ENCODE results near the gene LAMA4.
A peak's percentile ranks its signal among the peaks of the same experiment; 100 is the strongest.

LAMA4 gene

DNA sequence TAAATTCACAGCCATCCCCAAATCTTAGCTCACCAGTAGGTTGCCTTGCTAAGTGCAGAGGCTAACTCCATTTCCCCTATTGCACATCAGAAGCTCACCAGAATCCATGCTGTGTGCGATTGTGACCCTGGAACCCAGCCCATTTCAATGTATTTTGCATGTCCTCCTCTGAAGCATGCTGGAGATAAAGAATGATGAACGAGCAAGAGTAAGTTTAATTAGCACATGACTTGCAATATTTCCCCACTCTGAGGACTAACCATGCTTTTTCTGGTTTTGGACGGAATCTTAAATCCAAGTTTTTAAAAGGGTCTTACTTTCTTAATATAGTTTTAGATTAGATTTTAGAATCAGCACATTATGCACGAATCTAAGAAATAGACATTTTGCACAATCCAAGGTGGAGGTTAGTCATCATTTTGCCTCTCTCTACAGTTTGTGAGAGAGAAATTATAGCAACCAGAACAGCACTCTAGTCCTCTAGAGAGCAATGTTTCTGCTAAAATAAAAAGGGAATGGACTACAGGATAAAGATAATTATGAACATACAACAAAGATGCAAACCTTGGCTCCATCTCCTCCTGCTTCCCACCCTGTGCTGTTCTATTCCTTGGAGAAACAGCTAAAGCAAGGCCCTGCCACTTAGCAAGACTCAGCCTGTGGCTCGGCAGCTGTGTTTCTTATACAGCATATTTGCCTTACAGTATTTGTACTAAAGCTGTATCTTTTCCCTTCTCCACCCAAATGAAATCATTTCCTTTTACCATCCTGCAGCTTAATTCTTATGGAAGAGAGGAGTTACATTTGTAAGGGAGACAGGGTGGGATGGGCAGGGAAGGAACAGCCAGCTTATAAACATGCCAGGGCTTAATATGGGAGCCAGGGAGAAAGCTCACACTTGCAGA lies 24.9 kb upstream of the LAMA4 start:
- DNase-seq (ENCODE audit: low spot score), result no peak

DNA sequence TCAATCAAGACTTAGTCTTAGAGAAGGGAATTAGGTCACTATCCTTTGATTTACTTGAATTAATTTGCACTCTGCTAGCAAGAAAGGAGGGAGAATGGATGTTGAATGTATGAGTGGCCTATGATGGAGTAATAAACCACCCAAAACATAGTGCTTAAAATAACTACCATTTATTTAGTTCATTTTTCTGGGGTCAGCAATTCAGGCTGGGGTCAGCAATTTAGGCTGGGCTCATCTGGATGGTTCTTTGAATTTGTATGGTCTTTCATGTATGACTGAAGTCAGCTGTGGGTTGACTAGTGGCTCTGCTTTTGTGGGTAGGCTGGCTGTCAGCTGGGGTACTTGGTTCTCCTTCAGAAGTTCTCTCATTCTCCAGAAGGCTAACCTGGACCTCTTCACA lies 21.0 kb upstream of the LAMA4 start:
- DNase-seq (ENCODE audit: low spot score), result no peak

DNA sequence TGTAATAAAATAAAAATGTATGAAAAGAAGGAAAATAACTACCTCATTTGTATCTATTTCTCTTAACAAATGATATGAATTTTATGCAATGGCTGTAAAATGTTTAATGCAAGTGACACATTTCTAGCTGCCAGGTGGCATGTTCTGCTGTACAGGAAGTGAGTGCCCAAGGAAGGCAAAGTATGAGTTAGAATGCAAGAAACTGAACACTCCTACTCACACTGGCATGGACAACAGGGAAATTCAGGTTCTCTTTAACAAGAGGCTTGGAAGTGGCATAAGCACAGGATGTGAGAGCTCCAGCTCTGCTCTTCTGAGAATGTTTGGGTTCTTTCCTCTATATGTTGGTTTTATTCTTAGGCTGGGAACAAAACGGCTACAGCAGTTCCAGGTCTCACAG lies 20.4 kb upstream of the LAMA4 start:
- no peak for DNase-seq (ENCODE audit: low spot score)

DNA sequence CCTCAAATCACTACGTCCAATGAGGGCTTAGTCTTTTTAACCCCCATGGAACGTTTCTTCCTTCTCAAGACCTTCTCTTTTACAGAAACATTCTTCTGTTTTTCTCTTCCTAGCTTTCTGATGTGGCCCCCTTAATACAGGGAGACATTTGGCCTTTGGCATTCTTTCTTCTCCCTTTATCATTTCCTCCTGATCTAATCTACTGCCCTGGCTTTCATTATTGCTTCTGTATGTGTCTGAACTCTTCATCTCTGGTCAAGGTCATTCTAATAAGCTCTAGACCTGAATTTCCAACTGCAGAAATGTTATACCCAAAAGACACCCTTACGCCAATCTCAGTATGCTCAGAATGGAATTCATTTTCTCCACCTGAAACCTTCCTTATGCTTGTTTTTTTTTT lies 18.4 kb upstream of the LAMA4 start:
- DNase-seq (ENCODE audit: low spot score), result no peak

DNA sequence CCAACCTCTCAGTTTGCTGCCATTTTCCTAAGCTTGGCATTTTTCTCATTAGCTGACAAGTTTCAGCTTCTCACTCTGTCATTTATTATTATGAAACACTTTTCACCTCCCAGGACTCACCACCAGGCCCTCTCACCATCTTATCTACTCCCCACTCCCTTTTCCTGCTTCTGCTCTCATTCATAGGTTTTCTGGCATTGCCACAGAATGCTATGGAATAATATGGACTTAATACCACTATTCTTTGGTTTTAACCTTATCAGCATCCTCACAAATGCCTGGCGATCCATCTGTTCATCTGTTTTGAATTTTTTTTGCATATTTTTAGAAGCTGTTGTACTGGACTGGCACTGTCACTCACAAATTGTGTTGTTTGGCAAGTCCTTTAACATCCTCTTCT lies 16.4 kb upstream of the LAMA4 start:
- DNase-seq (ENCODE audit: low spot score), result no peak

DNA sequence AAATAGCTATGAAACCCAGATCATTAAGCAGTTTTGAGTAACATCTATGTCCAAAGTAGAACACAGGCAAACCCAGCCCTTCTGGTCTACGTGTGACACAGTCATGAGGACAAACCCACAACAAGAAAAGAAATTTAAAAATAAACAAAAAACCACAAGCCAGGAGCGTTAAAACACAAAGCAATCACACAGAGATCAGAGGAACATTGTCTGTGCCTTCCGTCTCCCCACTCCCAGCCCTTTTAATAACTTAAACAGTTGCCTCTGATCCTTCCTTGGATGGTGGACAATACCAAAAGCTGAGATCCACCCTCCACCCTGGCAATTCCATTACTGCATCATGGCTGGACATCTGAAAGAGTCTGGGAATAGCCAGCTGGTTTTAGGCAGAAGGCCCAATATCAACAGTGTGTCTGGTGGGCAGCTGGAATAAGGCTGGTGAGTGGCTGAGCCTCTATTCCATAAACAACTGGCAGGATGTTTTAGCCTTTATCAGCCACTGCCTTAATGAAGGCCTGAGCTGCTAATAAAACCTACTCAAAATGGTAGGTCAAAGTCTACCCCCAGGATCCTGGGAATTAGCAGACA lies 15.7 kb upstream of the LAMA4 start:
- no peak for DNase-seq (ENCODE audit: low spot score)

DNA sequence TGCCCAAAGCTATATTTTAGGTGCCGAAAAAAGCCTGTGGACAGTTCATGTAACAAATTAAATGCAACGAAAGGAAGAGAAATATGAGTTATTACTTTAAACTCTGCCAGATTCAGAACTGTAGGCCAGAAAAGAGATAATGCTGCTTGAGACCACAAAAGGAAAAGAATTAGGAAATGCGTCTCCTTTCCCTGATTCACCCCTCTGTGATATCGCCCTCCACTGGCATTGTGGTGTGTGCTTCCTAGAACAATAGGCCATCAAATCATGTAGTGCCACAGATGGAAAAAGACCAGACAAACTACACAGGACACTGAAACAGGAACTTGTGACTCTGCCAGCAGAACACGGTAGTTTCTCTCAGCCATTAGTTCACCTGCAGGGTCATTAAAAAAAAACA lies 14.7 kb upstream of the LAMA4 start:
- DNase-seq (ENCODE audit: low spot score), result no peak

DNA sequence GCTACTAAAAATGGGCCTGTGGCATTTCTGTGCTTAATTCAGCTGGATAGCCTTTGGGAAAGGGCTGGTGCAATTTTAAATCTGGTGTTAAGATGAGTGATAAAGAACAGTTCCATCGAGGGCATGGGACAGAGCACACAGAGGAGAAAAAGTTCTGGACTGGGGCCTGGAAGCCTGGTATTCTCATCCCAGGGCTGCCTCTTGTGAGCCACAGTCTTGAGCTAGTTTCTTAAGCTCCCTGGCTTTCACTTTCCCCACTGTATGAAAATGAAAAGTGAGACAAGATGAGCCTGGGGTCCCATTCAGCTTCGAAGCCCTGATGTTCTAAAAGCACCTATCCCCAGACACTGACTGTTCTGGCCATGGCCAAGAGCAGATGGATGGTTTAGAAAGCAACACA lies 14.3 kb upstream of the LAMA4 start:
- DNase-seq (ENCODE audit: low spot score), result no peak

DNA sequence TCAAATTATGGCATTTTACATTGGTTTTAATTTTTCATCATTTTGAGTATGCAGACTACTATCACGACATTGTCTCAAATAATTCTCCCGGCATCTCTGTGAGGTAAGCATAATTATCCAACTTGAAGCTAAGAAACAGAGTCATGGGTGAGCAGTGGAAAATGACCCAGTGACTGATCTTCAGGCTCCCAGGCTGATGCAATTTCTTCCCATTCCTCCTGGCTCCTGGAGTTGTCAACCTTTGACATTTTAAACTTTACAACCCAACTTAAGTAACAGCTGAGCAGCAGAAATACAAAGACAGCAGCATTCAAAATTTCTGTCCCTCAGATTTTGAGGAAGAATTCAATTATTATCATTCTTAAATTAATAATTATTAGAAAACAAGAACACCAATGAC lies 13.7 kb upstream of the LAMA4 start:
- DNase-seq (ENCODE audit: low spot score), result no peak

DNA sequence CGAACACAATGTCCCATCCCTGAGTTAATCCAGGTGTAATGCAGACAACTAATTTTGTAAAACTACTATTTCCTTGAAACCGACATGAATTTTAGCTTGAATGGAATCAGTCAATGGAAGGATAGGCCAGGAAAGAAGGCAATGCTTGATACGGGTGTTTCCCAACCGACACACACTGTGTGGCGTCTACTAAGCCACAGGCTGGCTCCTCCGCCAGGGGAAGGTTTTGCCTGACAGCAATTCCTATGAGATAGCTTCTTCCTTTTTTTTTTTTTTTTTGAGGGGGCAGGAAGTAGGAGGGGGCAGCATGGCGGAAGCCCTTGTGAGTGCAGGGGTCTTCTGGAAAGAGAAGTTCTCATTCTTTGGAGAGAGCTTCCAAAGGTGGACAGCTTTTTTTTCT lies 12.0 kb upstream of the LAMA4 start:
- no peak for DNase-seq (ENCODE audit: low spot score)

DNA sequence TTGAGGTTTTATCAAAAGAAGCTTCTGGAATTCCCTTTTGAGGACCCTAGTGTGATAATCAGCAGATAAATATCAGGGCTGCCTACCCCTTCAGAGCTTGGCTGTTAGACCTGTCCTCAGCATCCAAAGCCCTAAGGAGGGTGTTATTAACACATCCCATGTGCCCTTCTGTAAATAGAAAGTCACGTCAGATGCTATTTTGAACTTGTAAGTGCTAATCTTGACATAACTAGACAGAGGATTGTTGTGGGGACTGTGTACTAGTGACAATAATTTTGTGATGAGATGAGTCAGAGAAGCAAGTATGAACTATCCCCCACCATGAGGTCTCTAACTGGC lies 4.9 kb upstream of the LAMA4 start:
- DNase-seq (ENCODE audit: low spot score), result no peak

DNA sequence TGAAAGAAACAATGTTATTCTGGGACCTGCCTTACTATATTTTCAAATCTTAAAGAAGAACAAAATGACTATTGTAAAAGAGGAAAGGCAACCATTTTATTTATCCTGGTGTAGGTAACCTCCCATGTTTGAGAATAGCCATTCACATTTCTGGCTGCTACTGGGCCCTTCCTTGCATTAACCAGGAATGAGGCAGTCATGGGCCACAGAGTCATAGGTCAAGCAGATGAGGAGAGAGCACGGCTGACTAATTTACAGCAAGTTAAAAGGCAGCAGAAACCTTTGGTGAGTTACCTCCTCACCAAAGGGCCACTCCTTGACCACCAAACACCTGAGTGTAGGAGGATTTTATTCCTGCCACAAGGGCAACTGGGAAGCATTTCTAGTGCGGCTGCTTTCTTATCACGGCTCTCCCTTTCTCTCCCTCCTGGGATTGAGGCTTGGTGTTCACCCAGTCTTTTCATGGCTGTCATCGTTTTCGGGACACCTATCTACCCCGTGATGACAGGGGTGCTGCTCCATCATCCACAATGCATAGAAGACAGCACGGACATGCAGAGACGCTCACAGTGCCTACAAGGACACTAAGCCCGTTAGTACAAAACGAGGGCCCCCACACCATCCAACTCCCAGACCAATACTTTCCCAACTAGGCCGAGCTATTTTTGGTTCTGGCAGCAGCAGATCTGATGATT lies 4.4 kb upstream of the LAMA4 start:
- DNase-seq (ENCODE audit: low spot score), result no peak

DNA sequence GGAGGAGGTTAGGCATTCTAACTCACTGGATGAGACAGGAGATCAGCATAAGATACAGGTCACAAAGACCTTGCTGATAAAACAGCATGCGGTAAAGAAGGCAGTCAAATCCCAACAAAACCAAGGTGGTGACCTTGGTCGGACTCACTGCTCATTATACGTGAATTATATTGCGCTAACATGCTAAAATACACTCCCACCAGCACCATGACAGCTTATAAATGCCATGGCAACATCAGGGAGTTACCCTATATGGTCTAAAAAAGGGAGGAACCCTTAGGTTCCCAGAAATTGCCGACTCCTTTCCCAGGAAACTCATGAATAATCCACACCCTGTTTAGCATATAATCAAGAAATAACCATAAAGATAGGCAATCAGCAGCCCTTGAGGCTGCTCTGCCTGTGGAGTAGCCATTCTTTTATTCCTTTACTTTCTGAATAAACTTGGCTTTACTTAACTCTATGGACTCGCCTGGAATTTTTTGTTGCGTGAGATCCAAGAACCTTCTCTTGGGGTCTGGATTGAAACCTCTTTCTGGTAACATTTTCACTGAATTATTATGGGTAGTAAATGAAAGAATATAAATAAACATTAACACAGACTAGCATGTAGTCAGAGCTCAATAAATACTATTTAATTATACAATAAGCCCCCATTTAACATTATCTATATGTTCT lies 3.0 kb upstream of the LAMA4 start:
- no peak for DNase-seq (ENCODE audit: low spot score)

DNA sequence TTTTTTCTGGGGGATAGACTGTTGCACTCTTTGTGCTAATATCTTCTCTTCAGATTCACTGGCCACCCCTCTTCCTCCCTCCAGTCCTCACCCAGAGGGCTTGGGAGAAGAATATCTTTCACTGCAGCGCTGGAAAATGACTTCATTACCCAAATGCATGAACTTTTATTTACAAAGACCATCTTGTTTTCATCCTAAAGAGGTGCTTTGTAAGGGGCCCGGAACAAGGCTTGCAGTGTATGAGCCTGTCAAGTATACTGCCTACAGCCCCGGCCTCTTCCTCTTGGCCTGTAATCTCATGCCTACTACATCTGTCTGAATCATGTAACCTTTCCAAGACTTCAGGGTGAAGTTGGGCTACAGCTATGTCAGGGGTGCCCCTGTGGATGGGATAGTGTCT lies 554 bp upstream of the LAMA4 start:
- no peak for DNase-seq (ENCODE audit: low spot score)

DNA sequence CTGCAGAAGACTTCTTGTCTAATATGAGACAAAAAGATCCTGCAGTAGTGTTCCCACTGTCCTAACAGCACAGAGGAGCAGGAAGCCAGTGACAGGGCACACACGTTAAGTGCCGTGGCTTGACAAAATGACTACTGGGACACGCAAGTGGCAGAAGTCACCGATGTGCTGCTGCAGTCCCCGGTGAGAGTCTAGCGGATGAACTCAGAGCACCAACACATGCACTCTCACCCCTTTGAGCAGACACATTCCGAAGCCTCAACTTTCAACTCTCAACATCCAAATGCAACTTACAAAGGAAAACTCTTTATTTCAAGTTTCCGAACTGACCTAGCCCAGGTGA lies 898 bp downstream of the LAMA4 start:
- DNase-seq (ENCODE audit: low spot score), result peak; percentile 12

DNA sequence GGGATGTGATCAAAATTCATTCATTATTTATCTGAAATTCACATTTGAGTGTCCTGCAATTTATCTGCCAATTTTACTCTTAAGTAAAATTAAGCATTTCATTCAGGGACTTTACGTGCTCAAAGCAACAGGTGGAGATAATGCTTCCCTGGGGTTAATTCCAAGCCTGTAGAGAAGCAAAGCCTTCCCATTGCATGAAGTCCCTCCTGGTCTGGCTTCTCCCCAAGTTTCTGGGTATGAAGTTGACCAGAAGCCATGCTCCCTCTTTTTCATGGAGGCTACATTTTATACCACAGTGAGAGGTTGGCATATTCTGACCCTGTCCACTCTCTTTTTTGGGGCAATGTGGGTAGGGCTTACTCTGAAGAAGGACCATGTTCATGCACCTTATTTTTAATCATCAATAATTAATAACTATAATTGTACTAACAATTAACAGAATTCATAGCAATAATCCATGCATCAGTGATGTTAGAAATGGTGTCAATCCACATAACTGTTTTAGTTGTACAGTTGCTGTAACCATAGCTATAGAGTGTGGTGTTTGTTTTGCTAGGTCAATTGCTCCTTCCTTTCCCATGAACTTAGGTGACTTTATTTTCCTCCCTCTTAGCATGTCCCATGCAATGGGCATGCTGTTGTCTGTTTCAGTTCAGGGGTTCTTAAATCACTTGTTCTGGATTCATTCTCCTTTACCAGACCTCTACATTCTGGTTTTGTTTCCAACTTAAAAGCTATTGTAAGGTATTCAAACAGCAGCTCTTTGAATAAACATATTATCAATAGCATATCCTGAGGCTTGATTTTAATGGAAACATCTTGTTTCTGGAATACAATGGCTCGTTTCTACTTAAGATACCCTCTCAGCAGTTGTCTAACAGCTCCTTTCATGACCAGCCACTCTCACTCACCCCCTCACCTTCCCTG lies 1.5 kb downstream of the LAMA4 start:
- no peak for DNase-seq (ENCODE audit: low spot score)

DNA sequence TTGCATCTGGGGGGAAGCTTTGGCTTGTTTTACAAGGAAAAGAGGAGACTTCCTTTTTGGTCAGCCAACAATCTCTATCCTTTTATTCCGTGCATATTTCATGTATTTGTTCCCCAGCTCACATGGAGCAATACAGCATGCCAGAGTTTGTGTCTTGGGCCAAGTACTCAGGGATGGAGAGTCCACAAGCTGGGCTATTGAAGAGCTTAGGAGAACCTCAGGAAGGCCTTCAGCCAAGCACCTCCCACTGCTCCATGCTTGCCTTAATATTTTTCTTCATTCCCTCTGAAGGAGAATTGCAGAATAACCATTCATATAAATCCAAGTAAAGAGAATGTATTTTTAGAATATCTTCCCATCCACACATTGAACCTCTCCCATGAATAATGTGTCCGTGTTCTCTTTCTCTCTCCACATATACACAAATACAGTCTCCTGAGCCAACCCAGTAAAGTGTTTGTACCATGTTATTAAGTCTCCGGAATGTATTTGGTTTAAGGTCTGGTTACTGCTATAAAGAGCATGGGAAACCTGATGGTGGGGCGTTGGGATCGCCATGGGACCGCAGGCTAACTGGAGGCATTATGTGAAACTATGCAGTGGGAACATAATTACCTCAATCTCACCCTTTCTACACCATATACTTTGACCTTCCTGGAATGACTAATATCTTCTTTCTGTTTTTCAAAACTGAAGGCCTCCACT lies 3.0 kb downstream of the LAMA4 start:
- no peak for DNase-seq (ENCODE audit: low spot score)

DNA sequence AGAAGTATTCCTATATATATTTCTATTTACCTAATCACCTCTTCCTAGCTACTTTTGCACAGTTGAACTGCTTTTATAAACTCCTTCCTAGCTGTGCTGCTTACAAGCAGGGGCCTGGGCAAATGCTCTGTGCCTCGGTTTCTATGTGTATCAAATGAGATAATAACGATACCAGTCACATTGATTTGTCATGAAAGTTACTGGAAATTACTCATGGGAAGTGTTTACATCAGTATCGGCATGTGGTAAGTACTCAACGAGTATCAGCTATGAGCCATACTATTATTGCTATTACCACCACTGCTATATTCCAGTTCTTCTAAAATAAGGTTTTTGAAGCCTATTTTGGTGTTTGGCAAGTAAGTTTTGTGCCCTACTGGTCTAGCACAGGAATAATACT lies 4.9 kb downstream of the LAMA4 start:
- no peak for DNase-seq (ENCODE audit: low spot score)

DNA sequence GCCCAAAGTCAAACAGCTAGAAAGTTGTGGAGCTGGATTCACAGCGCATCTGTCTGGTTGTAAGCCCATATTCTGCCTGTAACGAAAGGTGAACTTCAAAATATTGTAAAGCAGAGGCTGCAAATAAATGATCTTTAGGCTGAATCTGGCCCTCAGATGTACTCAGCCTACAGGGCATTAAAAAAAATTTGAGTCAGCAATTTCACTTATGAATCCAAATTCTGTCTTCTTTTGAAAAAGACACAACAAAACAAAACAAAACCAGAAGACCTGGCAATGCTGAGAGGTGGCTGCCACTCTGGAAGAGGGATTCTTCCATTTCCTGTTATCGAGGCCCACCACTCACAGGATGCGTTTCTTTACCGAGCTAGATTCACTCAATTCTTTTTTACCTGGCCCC lies 7.1 kb downstream of the LAMA4 start:
- DNase-seq (ENCODE audit: low spot score), result no peak

DNA sequence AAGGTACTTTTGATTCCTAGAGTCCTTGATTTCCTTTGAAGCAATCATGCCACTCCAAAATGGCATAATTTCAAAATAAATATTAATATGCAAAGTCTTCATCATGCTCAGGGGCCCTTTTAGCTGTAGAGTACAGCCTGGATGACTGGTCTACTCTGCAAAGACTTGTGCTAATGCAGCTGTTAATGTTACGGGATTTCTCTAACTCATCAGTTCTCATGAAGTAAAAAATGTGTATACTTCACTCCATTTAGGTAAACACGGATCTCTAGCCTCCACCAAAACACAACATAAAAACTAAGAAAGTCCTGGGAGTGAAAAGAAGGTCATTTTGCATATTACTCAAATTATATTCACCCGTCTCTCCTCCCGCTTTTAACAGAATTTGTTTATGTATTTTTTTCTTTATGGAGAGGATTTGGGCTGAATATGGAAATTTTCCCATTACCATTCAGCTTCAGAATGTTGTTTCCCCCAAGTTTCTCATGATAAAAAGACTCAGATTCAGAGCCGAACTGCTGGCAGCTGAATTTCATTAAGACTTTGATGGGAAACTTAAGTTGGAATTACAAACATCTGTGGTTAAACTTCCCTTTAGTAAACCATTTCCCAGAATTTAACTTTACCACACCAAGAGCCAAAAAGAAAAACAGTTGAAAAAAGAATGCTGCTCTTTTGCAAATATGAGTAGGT lies 8.7 kb downstream of the LAMA4 start:
- DNase-seq (ENCODE audit: low spot score), result no peak

Measured in HuH-7.5 (cell line).